Mucosa of gallbladder (tissue), 1 donor: Measurements from ENCODE around the gene ACADM. TPM values are rescaled to one million over a fixed set of nuclear protein-coding genes. Genes with fewer than 3 reads are reported as not detected.
"Not testable (repeated sequence)": the region's sequence is repeated elsewhere in the genome, so short reads cannot be mapped to it uniquely, and the experiment has no call there.

Source experiments
- DNase-seq: peaks from one replicate; pipeline ENCODE4 v3.0.0-alpha.2; 2020; ENCODE audit warnings: low spot score
- total RNA-seq: library from RNA; stranded (reverse); gene quantifications from one replicate; pipeline ENCODE4 v1.2.1, GENCODE V29; 2021
- donor health status: DM: no; HTN: no; CAD: no.

Gene ACADM
- total RNA-seq, result 49.3 TPM

DNA sequence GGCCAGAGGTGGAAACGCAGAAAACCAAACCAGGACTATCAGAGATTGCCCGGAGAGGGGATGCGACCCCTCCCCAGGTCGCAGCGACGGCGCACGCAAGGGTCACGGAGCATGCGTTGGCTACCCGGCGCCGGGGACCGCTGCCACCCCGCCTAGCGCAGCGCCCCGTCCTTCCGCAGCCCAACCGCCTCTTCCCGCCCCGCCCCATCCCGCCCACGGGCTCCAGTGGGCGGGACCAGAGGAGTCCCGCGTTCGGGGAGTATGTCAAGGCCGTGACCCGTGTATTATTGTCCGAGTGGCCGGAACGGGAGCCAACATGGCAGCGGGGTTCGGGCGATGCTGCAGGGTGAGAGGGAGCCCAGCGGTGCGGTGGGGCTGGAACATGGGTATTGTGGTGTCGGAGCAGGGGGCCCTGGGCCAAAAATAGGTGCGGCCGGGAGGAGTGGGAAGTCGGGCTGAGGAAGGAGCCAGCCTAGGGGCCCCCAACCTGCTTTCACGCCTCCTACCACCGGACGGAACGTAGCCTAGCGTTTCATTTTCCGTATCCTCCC lies at the start of gene ACADM:
Gene ACADM (plus strand): TSS at position 238 of the 551 bp plus-strand sequence. CDS start 79 bp downstream, at position 317.
- peak; percentile 87 for DNase-seq

DNA sequence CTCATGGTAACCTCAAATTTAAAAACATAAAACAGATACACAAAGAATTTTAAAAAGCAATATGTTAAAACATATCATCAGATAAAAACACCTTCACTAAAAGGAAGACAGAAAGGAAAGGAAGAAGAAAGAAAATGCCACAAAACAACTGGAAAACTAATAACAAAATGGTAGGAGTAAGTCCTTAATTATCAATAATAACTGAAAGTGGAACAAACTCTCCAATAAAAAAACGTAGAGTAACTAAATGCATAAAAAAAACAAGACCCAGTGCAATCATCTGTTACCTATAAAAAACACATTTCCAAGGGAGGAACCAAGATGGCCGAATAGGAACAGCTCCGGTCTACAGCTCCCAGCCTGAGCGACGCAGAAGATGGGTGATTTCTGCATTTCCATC lies 47.1 kb upstream of the ACADM start:
- no peak for DNase-seq

DNA sequence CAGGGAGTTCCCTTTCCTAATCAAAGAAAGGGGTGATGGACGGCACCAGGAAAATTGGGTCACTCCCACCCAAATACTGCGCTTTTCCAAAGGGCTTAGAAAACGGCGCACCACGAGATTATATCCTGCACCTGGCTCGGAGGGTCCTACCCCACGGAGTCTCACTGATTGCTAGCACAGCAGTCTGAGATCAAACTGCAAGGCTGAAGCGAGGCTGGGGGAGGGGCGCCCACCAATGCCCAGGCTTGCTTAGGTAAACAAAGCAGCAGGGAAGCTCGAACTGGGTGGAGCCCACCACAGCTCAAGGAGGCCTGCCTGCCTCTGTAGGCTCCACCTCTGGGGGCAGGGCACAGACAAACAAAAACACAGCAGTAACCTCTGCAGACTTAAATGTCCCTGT lies 46.5 kb upstream of the ACADM start:
- not testable (repeated sequence) for DNase-seq

DNA sequence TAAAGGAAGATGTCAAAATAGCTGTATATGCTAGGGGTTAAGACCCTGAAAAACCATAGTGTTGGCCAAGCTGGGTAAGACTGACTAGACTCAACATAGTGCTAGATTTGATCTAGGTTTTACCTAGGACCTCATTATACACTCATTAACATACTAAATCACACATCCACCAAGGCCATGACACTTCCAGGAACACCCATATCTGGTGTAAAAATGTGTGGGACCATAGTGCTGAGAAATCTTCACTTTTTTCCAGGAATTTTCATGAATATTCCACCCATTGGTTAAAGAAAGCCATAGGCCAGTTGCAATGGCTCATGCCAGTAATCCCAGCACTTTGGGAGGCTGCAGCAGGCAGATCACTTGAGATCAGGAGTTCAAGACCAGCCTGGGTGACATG lies 34.0 kb upstream of the ACADM start:
- no peak for DNase-seq

DNA sequence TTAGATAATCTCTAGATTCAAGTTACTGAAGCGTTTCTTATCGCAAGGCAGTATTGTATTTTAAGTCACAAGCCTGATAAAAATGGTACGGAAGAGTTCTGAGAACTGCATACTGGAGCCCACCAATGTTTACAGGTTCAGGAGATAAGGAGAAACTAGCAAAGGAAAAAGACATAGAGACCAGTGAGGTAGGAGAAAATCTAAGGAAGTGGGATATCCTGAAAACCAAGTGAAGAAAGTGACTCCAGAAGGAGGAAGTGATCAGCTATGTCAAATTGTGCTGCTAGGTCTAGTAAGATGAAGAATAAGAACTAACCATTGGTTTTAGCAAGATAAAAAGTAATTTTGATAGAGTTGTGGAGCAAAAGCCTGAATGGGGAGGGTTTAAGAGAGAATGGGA lies 31.0 kb upstream of the ACADM start:
- no peak for DNase-seq

DNA sequence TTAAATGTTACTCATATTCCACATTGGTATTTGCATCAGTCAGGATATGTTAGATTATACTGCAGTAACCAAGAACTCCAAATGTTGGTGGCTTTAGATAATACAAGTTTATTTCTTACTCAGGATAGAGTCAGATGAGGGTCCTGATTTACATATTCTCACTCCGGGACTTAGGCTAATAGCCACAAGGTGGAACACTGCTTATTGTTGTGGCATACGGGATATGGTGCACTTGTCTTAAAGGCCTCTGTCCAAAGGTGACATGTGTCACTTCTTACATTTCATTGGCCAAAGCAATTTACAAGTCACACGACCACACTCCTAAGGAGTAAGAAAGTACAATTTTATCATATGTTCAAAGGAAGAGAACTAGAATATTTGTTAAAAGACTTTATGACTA lies 28.5 kb upstream of the ACADM start:
- DNase-seq, result no peak

DNA sequence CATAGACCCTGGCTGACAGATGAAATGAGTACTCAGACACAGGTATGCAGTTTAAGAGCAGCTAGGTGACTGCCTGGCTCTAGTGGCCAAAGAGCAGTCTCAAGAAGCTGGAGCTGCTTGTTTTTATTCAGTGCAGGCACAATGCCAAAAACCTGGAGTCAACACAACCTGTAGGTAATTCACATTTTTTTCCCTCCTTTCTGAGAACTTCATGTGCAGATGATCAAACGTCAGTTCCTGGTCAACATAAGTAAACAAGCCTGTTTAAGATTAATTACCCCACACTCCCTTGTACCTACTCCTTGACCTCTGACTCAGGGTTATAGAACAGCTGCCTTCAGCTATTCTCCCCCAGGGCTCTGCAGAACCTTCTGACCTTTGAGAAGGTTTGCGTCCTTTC lies 17.3 kb upstream of the ACADM start:
- DNase-seq, result no peak

DNA sequence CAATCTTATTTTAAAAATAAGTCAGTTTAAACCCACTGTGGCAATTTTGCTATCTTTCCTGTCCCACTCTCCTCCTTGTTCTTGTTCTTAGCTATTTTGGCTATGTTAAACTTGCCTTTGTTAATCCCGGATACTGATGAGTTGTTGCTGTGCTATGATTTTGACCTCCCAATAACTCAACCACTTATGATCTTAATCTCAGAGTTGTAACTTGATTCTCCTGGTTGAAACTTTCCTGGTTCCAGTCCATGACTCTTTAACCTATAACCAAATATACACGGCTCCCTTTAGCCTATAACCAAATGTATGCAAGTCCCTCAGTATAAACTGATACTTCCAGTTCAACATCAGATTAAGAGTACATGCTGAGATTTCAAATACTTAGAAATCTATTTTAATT lies 15.6 kb upstream of the ACADM start:
- no peak for DNase-seq

DNA sequence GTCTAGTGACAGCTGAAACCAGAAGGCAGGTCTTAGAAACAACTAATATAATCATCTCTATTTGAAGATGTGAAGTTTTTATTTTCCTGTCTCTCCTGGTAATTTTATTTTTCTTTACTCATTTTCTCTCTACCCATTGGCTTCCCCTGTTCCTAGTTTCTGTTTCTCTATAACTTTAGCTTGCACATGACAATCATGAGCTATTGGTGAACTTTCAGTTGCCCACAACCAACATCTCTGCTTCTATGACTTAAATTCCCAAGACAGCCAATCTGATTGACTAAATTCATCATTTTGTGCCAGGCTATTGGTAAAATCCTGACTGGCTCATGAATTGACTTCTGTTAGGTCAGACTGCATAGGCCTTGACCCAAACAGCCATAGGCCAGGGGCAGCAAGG lies 13.7 kb upstream of the ACADM start:
- DNase-seq, result no peak

DNA sequence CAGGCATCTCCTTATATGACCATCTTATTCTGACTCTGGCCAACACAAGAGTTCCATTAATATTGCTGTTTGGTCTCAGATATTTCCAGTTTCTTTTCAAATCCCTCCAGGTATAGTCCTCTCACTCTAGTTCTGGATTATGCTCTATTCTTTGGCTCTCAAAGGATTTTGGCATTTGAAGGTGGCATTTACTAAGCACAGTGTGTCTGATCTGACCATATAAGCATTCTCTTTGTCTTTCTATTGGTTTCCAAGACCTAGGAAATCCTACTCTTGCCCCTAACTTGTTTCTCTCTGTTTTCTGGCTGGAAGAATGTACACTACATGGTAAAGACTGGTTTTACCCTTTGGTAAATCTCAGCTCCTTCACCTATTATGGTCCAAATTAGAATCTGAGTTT lies 12.7 kb upstream of the ACADM start:
- no peak for DNase-seq

DNA sequence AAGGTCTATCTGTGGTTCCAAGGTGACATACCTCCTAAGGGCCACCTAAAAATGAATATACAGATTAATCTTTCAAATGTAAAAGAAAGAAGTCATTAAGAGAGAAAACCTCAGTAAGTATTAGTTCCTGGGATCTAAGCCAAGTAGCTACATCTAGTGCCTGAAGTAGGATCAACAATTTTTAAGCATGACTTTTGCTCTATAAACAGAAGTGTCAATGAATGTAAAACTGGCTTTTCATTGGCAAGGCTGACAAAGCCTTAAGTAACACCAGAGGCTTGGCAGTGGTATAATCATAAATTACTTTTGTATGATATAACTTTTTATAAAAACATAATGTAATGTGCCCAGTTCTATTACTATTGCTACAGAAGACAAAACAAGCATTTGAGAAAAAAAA lies 12.2 kb upstream of the ACADM start:
- DNase-seq, result no peak

DNA sequence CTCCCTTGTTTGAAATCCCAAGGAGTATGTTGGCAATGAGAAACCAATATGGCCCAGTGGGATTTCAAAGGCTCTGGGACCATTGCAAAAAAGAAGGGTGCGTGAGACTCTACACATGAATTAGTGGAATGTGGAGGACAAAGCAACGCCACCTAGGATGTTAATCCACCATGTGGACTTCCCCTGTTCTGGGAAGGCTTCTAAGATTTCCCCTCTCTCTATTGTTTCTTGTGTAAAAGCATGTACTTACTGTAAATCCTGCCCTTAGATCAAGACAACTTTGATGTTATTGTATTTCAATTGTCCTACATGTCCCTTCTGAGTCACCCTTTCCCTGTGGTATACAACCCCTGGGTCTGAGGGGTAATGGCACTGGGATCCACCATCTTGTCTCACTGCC lies 4.7 kb upstream of the ACADM start:
- DNase-seq, result no peak

DNA sequence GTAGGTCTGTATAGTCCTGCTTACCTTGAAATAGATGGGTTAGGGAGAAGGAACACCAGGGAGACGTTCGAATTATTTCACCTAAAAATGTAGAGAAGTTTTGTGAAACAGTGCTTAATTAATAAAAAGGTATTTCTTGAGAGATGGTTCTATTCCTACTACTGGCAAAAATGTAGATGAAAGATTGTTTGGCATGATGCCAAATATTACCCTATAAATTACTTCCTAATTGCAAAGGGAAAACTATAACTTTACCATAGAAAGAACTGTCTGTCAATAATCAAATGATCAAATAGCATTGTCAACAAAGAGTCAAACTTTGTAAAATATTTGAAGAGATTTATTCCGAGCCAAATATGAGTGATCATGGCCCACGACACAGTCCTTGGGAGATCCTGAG lies 4.2 kb upstream of the ACADM start:
- no peak for DNase-seq

DNA sequence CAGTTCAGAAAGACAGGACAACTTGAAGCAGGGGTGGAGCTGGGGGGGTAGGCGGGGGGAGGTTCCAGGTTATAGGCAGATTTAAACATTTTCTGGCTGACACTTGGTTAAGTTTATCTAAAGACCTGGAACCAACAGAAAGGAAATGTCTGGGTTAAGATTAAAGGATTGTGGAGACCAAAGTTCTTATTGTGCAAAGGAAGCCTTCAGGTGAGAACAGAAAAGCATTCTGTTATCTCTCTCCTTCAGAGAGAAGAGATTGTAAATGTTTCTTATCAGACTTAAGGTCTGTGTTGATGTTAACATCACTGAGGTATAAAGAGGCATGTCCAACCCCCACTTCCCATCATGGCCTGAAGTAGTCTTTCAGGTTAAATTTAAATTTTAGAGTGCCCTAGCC lies 3.7 kb upstream of the ACADM start:
- no peak for DNase-seq

DNA sequence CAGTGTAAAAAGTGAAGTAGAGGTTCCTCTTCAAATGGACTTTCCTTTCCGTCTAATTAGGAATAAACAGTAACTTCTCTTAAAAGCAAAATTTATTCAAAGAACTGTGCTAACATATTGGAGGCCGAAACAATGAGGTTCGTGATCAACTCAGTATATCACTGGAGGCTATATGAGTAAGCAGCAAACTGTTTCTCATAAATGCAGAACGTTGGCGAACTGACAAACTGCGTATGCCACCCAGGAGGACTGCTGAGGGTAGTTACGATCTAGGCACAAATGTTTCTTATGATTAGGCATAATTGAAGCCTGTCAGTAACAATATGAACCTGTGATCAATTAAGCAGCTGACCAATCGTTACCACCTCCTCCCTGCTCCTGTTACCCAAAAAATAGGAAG lies 2.3 kb upstream of the ACADM start:
- not testable (repeated sequence) for DNase-seq

DNA sequence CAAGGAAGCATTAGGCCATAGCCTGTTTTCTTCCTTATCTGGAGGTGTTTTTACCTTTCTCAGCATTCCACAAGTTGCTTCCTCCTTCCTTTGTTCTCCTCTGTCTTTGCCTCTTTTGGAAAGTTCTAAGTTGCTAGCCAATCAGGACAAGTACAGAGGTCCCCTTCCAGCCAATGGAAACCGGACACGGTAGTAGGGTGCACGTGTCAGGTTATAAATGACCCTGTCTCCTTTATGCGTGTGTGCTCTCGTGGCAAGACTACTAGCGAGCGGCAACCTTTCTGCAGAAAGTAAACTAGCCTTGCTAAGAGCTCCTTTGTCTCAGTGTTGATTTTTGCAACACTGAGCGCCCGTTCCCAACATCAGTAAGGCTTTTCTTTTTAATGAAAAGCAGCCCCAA lies 1.5 kb upstream of the ACADM start:
- DNase-seq, result no peak

DNA sequence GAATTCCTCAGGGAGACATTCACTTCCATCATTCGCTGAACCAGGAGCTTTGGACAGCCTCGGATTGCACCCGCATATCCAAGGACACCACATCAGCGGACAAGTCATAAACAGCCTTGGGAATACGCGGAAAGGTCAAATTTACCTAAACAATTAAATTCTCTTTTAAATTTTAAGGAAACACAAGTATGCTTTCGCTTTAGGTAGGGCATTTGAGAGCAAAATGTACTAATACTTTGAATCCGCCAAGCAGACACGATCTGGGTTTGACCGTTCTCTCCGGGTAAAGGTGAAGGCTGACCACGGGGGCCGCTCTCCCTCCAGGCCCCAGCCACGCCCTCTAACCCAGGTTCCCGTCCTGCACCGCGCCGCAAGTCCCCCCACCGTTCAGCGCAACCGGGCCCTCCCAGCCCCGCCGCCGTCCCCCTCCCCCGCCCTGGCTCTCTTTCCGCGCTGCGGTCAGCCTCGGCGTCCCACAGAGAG lies 479 bp upstream of the ACADM start:
- peak; percentile 78 for DNase-seq

DNA sequence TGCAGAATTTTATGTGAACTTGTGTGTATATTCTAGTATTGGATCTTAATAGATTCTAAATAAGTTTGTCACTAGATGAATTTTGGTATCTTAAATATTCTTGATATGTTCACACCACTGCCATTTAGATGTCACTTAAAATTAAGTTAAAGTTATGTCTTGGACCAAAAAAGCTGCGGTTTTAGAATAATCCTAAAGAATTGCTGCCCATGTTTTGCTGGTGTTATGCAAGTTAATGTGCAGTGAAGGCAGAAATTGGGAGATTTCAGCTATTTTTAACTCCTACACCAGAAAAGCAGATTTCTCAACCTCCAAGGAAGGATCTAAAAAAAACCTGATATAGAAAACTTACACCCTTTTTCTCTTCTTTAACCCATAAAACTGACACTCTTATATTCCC lies 757 bp downstream of the ACADM start:
- no peak for DNase-seq

DNA sequence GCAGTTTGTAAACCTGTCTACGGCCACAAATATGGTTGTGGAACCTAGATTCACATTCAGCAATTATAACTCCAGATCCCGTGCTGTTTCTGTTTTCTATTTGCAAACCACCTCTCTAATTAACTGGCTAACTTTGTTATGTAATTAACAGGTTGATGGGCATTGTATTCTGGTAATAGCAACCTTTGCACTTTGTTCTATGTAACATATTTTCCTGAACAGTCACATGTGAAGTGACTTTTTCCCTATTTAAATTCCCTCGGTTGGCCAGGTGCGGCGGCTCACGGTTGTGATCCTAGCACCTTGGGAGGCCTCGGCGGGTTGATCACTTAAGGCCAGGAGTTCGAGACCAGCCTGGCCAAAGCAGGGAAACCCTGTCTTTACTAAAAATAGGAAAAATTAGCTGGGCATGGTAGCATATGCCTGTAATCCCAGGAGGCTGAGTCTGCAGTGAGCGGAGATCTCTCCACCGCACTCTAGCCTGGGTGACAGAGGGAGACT lies 1.4 kb downstream of the ACADM start:
- peak; percentile 59 for DNase-seq

DNA sequence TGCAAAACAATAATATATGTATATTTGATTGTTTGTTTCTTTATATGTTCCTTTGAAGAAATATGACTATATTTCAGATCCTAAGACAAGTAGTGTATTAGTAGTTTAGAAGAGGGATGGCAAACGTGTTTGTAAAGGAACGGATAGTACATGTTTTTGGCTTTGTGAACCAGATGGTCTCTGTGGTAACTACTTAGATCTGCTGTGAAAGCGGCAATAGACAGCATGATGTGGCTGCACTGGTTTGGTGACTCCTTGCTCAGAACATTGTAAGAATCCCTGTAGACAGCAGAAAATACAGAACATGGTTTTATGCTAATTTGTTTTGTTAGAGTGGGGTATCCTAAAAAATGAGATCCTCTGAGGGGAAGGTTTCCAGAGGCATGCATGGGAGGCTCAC lies 3.1 kb downstream of the ACADM start:
- DNase-seq, result no peak

DNA sequence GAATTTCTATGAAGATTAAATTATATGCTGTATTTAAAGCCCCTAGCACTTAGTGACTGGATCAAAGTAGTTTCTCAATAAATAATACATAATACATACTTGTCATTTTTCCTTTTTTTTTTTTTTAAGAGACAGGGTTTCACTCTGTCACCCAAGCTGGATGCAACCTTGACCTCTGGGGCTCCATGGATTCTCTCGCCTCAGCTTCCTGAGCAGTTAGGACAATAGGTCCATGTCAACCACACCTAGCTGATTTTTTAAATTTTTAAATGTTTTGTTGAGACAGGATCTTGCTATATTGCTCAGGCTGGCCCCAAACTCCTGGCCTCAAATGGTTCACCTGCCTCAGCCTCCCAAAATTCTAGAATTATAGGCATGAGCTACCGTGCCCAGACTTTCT lies 5.9 kb downstream of the ACADM start:
- DNase-seq, result no peak

DNA sequence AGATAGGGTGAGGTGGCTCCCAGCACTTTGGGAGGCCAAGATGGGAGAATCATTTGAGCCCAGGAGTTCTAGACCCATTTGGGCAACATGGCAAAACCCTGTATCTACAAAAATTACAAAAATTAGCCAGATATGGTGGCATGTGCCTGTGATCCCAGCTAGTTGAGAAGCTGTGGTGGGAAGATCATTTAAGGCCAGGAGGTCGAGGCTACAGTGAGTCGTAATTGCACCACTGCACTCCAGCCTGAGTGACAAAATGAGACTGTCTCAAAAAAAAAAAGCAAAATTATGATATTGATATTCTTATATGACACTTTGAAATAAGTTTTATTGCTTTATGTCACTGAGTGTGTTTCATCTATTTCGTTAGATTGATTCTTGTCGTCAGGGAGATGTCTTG lies 7.4 kb downstream of the ACADM start:
- DNase-seq, result no peak

DNA sequence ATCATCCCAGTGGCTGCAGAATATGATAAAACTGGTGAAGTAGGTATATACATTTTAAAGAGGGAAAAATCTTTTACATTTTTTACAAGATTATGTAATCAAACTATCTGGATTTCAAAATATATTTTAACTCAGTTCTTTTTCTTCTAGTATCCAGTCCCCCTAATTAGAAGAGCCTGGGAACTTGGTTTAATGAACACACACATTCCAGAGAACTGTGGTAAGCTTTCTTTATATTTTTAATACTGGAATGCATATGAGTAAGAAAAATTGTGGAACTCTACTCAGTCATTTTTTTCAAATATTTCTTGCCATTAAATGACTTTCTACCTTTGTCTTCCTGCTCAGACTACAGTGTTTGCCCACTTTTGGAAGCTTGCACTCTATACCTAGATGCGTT lies 8.2 kb downstream of the ACADM start:
- DNase-seq, result no peak

DNA sequence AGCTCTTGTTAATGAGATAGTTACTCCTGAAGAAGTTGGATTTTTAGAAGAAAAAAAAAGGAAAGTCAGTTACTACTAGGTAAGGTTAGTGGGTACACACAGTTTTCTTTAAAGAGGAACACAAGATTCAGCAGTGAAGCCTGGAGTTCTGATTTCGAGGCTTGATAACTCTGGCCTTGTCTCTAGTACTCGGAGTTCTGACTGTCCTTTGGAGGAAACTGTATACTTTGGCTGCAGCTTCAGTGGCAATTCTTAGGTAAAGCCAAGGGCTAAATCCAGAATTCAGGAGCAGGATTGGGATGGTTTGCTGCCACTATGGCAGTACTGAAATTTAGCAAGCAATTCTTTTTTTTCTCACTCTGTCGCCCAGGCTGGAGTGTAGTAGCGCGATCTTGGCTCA lies 9.2 kb downstream of the ACADM start:
- no peak for DNase-seq
